GM21423 (cell line): ENCODE data around the gene EID3.
"Not testable (repeated sequence)": the region's sequence is repeated elsewhere in the genome, so short reads cannot be mapped to it uniquely, and the experiment has no call there.

Experiments
- ATAC-seq: cut with Tn5 transposase; IDR thresholded peaks from one replicate; pipeline ENCODE4 v1.9.1; 2021; ENCODE audit warnings: mild to moderate bottlenecking, moderate library complexity; ENCODE audit not compliant: unreplicated experiment

The EID3 gene

GRCh38 chr12:104303538-104304151 lies at the start of gene EID3:
Gene EID3 (plus strand): TSS chr12:104303739. CDS start chr12:104303935, 196 bp downstream.
- peak; percentile 92 for ATAC-seq

GRCh38 chr12:104257913-104258472 lies 45.5 kb upstream of the EID3 start:
- ATAC-seq, result no peak

- no peak for ATAC-seq
Observed at GRCh38 chr12:104258476-104259067, 45.0 kb upstream of the EID3 start.

GRCh38 chr12:104263026-104263425 lies 40.5 kb upstream of the EID3 start:
- ATAC-seq, result no peak

GRCh38 chr12:104263580-104264358 lies 39.8 kb upstream of the EID3 start:
- no peak for ATAC-seq

- not testable (repeated sequence) for ATAC-seq
Observed at GRCh38 chr12:104265436-104265835, 38.1 kb upstream of the EID3 start.

GRCh38 chr12:104272938-104273337 lies 30.6 kb upstream of the EID3 start:
- ATAC-seq, result no peak

- ATAC-seq, result no peak
Observed at GRCh38 chr12:104273503-104273902, 30.0 kb upstream of the EID3 start.

- ATAC-seq, result no peak
Observed at GRCh38 chr12:104274811-104275210, 28.7 kb upstream of the EID3 start.

- peak; percentile 26 for ATAC-seq
Observed at GRCh38 chr12:104275689-104276088, 27.9 kb upstream of the EID3 start.

- ATAC-seq, result peak; percentile 76
Observed at GRCh38 chr12:104276273-104277131, 27.0 kb upstream of the EID3 start.

GRCh38 chr12:104279164-104279563 lies 24.4 kb upstream of the EID3 start:
- ATAC-seq, result no peak

GRCh38 chr12:104280111-104280510 lies 23.4 kb upstream of the EID3 start:
- ATAC-seq, result no peak

- no peak for ATAC-seq
Observed at GRCh38 chr12:104280717-104281458, 22.7 kb upstream of the EID3 start.

- no peak for ATAC-seq
Observed at GRCh38 chr12:104281636-104282035, 21.9 kb upstream of the EID3 start.

- ATAC-seq, result no peak
Observed at GRCh38 chr12:104282109-104282508, 21.4 kb upstream of the EID3 start.

GRCh38 chr12:104285740-104286515 lies 17.6 kb upstream of the EID3 start:
- no peak for ATAC-seq

GRCh38 chr12:104286516-104287482 lies 16.7 kb upstream of the EID3 start:
- peak; percentile 88 for ATAC-seq
